B cell (primary cell): ENCODE results near the gene SMARCD3. TPM values are rescaled to one million over a fixed set of nuclear protein-coding genes. Genes with fewer than 3 reads are reported as not detected.

Experiments used
- ATAC-seq: fragments of 200-7000 bp; cut with Tn5 transposase; one replicate; pipeline ENCODE4 v1.10.0; 2021; ENCODE audit warnings: low read depth, mild to moderate bottlenecking, moderate number of reproducible peaks, moderate library complexity
- CTCF ChIA-PET: fragments of 350-600 bp; sonication (Branson Sonifier 250); formaldehyde crosslinking; loops from one replicate; lab custom pipeline; 2021; ENCODE audit warnings: antibody characterized with exemption, inconsistent platforms; lab: Charles Lee
- POLR2A ChIA-PET: fragments of 350-600 bp; sonication (Branson Sonifier 250); formaldehyde crosslinking; loops from one replicate; lab custom pipeline; 2021; ENCODE audit warnings: antibody characterized with exemption; lab: Charles Lee
- DNase-seq: peaks from one replicate; pipeline ENCODE4 v3.0.0; 2013
- H2AFZ ChIP-seq: 2 replicates; pipeline ENCODE4 v1.6.1; 2012; ENCODE audit warnings: mild to moderate bottlenecking, low read depth, low read length; ENCODE audit not compliant: insufficient read depth, poor library complexity, severe bottlenecking
- H3K27ac ChIP-seq, 2 donors: 1 replicate in 1 of 2; 2 replicates in 1 of 2; pipeline ENCODE4 v1.5.1; 2012 to 2013; ENCODE audit warnings: low read length in 2 of 2, mild to moderate bottlenecking in 2 of 2, moderate library complexity in 1 of 2
- H3K27me3 ChIP-seq, 4 experiments: fragments of 200-600 bp in 1 of 4; sonication (generic) in 1 of 4; replicated peaks in 1 of 4; 1 replicate in 2 of 4; 2 replicates in 2 of 4; pipeline versions ENCODE4 v1.6.1 to v1.7.0; 2013 to 2016; ENCODE audit warnings: low read length in 3 of 4, mild to moderate bottlenecking in 2 of 4, mixed read lengths in 1 of 4, moderate library complexity in 1 of 4; ENCODE audit not compliant: insufficient read depth in 4 of 4, control insufficient read depth in 3 of 4; ENCODE audit errors: control extremely low read depth in 1 of 4
- H3K36me3 ChIP-seq, 2 experiments: replicated peaks in 1 of 2; 1 replicate in 1 of 2; 2 replicates in 1 of 2; pipeline versions ENCODE4 v1.6.1 to v1.7.1; 2013; ENCODE audit warnings: low read length in 1 of 2; ENCODE audit not compliant: insufficient read depth in 2 of 2, control insufficient read depth in 1 of 2; ENCODE audit errors: control extremely low read depth in 1 of 2, extremely low read depth in 1 of 2
- H3K4me1 ChIP-seq, 2 donors: fragments of 200-600 bp in 1 of 2; sonication (generic) in 1 of 2; 1 replicate in 1 of 2; 2 replicates in 1 of 2; pipeline versions ENCODE4 v1.5.1 to v1.6.1; 2013 to 2017; ENCODE audit warnings: low read length in 2 of 2; ENCODE audit not compliant: control insufficient read depth in 2 of 2, insufficient read depth in 2 of 2
- H3K4me2 ChIP-seq: replicated peaks from 2 replicates; pipeline ENCODE3; 2012; ENCODE audit warnings: mild to moderate bottlenecking, low read depth, low read length; ENCODE audit not compliant: poor library complexity, severe bottlenecking
- H3K4me3 ChIP-seq, 5 experiments: fragments of 200-600 bp in 1 of 5; sonication (generic) in 1 of 5; 1 replicate in 3 of 5; 2 replicates in 2 of 5; pipeline versions ENCODE4 v1.5.1 to v1.7.0; 2011 to 2016; ENCODE audit warnings: low read length in 4 of 5, mild to moderate bottlenecking in 4 of 5, low read depth in 2 of 5, control low read depth in 1 of 5, moderate library complexity in 1 of 5; ENCODE audit not compliant: insufficient read depth in 1 of 5; ENCODE audit errors: control extremely low read depth in 1 of 5, extremely low read depth in 1 of 5
- H3K79me2 ChIP-seq: fragments of 200-600 bp; sonication (generic); one replicate; pipeline ENCODE4 v1.6.0; 2016; ENCODE audit warnings: low read length; ENCODE audit not compliant: control insufficient read depth, insufficient read depth
- H3K9ac ChIP-seq: fragments of 200-600 bp; sonication (generic); 2 replicates; pipeline ENCODE4 v1.6.1; 2017; ENCODE audit warnings: mild to moderate bottlenecking, low read length, moderate library complexity
- H3K9me3 ChIP-seq, 3 donors: one replicate each; pipeline versions ENCODE4 v1.6.1 to v1.7.1; 2013; ENCODE audit warnings: low read length in 2 of 3; ENCODE audit not compliant: control insufficient read depth in 2 of 3, insufficient read depth in 1 of 3; ENCODE audit errors: control extremely low read depth in 1 of 3
- H4K20me1 ChIP-seq: 2 replicates; pipeline ENCODE4 v1.6.0; 2012; ENCODE audit warnings: mild to moderate bottlenecking, low read length; ENCODE audit not compliant: insufficient read depth, control insufficient read depth, poor library complexity, severe bottlenecking
- H3K27ac Mint-ChIP-seq: one replicate; pipeline ENCODE4 v1.8.0; 2021; ENCODE audit warnings: mixed read lengths
- H3K27me3 Mint-ChIP-seq: one replicate; pipeline ENCODE4 v1.8.0; 2021; ENCODE audit warnings: mixed read lengths
- H3K4me1 Mint-ChIP-seq: one replicate; pipeline ENCODE4 v1.8.0; 2021; ENCODE audit warnings: mixed read lengths
- H3K4me3 Mint-ChIP-seq: one replicate; pipeline ENCODE4 v1.8.0; 2021; ENCODE audit warnings: mixed read lengths
- H3K9me3 Mint-ChIP-seq: one replicate; pipeline ENCODE4 v1.8.0; 2022; ENCODE audit warnings: mixed read lengths; ENCODE audit not compliant: insufficient read depth
- CTCF ChIP-seq: fragments of 200-600 bp; IDR thresholded peaks from one replicate; pipeline ENCODE4 v1.8.0; 2022; ENCODE audit warnings: antibody characterized with exemption, mild to moderate bottlenecking
- EZH2 ChIP-seq: IDR thresholded peaks from 2 replicates; pipeline ENCODE4 v1.6.1; 2012; ENCODE audit warnings: borderline replicate concordance, low read depth, mild to moderate bottlenecking, moderate library complexity, low read length; ENCODE audit not compliant: insufficient read depth, poor library complexity, severe bottlenecking
- WGBS: methylation state at CpG from one replicate; pipeline ENCODE4 v1.1.5; 2013; ENCODE audit warnings: missing lambda C conversion rate; ENCODE audit not compliant: insufficient coverage; 5-methylcytosine and 5-hydroxymethylcytosine counted together
- intact Hi-C: fragments of 100-400 bp; cut with micrococcal nuclease; formaldehyde crosslinking; loops from one replicate; pipeline ENCODE4 v1.10.0; 2022
- polyA plus RNA-seq: library from polyadenylated mRNA; depleted of rRNA; stranded (reverse); fragments of >200 nt; gene quantifications from 2 replicates; pipeline ENCODE4 v1.2.3, GENCODE V29; 2012
- total RNA-seq, 2 donors: library from RNA; stranded (reverse); fragments of 120-200 nt in 1 of 2; gene quantifications; 1 replicate in 1 of 2; 2 replicates in 1 of 2; pipeline versions ENCODE4 v1.2.3 to v1.2.4, GENCODE V29; 2013 to 2022

SMARCD3 gene
- total and polyA plus RNA-seq, 2 donors (not counting 1 experiment from before 2014, with no cell fraction given), result 1.0 TPM; not detected in 1

- no peak overlapping the region for H3K27ac ChIP-seq
- no peaks in the 10 kb centered on the region for H3K9me3 Mint-ChIP-seq
- peak; percentile 37 for DNase-seq
- intact Hi-C loops, result loop anchor here (5.0 kb wide), 2 partner anchors 95 to 385 kb away; partner anchors contain the start of gene NUB1
- peak overlapping the region; percentile 50 for H3K27ac Mint-ChIP-seq
- H3K9ac ChIP-seq, result no peak overlapping the region
- peaks cover 49 to 58% of the 10 kb centered on the region in 2 donors for H3K4me1 ChIP-seq
- peaks cover 0 to 64% (median 23%) of the 10 kb centered on the region in 4 experiments for H3K27me3 ChIP-seq
- H3K36me3 ChIP-seq, result no peaks in the 10 kb centered on the region
- no peak overlapping the region for H2AFZ ChIP-seq
- peak overlapping the region; percentile 98 for H3K4me2 ChIP-seq
- H3K4me3 ChIP-seq, result no peak overlapping the region
- no peak for ATAC-seq
- CTCF ChIA-PET, result interaction anchor here (0.6 to 1.4 kb wide), 3 partner anchors 11 to 386 kb away, joined by 3 to 5 read pairs (median 3); no protein-coding TSS in a partner anchor
- no peaks in the 10 kb centered on the region for H4K20me1 ChIP-seq
- H3K9me3 ChIP-seq, result peaks cover 0 to 19% (median 0%) of the 10 kb centered on the region in 3 donors
- POLR2A ChIA-PET, result interaction anchor here (0.6 to 0.8 kb wide), 2 partner anchors 10 to 269 kb away, joined by 3 to 8 read pairs; no protein-coding TSS in a partner anchor
- peaks cover 26% of the 10 kb centered on the region for H3K27me3 Mint-ChIP-seq
- H3K79me2 ChIP-seq, result no peaks in the 10 kb centered on the region
- H3K4me1 Mint-ChIP-seq, result peaks cover 56% of the 10 kb centered on the region
- H3K4me3 Mint-ChIP-seq, result peak overlapping the region; percentile 86
- TF ChIP-seq EZH2, result no peak
- no peak for TF ChIP-seq CTCF
- WGBS, result 78% methylated on average over 3 of the region's 4 CpGs
Observed at GRCh38 chr7:151246851-151247580, 1.5 kb downstream of the SMARCD3 start.
